GM18517 (cell line): ENCODE results near the gene BGLAP.

Experiments used
- ATAC-seq: cut with Tn5 transposase; IDR thresholded peaks from one replicate; pipeline ENCODE4 v1.9.1; 2021; ENCODE audit warnings: mild to moderate bottlenecking, moderate library complexity; ENCODE audit not compliant: unreplicated experiment

The BGLAP gene

GRCh38 chr1:156226116-156226538, 15.9 kb upstream of the BGLAP start:
- ATAC-seq = peak; percentile 63

GRCh38 chr1:156226782-156227181, 15.2 kb upstream of the BGLAP start:
- ATAC-seq = peak; percentile 10

- no peak for ATAC-seq
Measured at GRCh38 chr1:156228501-156228900, 13.5 kb upstream of the BGLAP start.

- no peak for ATAC-seq
Measured at GRCh38 chr1:156229809-156230472, 12.0 kb upstream of the BGLAP start.

- ATAC-seq = no peak
Measured at GRCh38 chr1:156230473-156230837, 11.5 kb upstream of the BGLAP start.

DNA sequence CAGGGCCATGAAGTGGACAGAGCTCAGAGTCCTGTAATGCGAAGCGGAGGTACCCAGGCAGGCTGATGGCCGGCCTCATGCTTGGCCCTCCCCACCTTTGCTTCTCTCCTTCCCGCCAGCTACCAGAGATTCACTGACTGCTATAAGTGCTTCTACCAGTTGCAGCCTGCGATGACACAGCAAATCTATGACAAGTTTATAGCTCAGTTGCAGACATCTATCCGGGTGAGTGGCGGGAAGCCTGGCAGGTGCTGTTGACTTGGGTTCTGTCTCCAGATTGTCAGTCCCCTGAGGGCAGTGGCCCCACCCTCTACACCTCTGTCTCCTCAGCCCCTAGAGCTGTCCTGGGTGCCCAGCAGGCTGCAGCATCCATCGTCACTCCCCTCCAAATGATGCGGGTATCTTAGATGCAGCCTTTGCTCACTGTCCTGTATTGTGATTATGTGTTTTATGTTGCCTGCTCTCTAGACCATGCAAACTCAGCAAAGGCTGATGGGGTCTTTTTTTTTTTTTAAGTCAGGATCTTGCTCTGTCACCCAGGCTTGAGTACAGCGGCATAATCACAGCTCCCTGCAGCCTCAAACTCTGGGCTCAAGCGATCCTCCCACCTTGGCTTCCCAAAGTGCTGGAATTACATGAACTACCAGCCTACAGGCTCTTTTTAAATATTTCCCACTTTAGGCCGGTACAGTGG, 9.6 kb upstream of the BGLAP start:
- no peak for ATAC-seq

GRCh38 chr1:156233426-156234127, 8.4 kb upstream of the BGLAP start:
- no peak for ATAC-seq

DNA sequence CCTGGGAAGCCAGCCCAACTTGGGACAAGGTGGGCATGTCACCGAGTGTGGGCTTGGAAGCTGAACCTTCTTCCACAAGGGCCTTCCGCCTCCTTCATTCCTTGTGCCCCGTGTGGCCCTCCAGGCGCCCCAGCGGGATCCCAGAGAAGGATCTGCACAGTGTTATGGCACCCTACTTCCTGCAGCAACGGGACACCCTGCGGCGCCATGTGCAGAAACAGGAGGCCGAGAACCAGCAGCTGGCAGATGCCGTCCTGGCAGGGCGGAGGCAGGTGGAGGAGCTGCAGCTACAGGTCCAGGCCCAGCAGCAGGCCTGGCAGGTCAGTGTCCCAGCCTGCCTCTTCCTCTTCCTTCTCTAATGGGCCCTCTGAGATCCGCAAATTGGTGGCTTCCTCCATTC, 5.8 kb upstream of the BGLAP start:
- no peak for ATAC-seq

DNA sequence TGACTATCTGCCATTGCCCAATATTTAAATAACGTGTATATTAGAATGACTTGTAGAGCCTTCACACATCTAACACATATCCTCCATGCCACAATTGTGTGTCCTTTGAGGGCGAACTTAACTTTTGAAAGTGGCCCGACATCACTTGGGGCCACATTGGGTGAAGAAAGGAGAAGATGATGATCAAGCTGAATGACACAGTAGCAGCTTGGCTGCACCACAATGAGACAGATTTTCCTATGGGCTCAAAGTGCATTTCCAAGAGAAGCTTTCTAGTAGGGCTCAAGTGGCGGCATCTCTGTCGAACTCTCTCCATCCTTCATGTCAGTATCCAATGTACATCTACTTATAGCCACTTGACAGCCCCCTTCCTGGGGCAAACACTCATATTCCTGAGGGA, 3.7 kb upstream of the BGLAP start:
- no peak for ATAC-seq

GRCh38 chr1:156241311-156241811, 623 bp upstream of the BGLAP start:
- ATAC-seq = no peak

DNA sequence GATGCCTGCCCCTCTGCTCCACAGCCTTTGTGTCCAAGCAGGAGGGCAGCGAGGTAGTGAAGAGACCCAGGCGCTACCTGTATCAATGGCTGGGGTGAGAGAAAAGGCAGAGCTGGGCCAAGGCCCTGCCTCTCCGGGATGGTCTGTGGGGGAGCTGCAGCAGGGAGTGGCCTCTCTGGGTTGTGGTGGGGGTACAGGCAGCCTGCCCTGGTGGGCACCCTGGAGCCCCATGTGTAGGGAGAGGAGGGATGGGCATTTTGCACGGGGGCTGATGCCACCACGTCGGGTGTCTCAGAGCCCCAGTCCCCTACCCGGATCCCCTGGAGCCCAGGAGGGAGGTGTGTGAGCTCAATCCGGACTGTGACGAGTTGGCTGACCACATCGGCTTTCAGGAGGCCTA, 754 bp downstream of the BGLAP start:
- no peak for ATAC-seq

DNA sequence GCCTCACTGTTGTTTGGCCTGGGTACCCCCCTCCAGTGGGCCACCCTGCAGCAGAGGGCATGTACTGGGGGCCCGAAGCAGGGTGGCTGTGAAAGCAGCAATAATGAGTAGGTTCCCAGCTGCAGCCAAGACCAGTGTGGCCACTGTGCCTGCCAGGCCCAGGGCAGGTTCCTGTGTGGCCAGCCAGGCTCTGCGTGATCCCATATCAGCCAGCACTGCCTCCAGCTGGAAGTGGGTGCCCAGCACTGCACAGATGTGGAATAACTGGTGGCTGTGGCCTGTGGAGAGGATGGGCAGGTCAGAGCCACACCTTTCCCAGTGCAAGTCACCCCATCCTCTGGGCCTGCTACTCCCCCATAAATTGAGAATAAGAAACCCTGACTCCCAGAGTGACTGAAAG, 2.1 kb downstream of the BGLAP start:
- no peak for ATAC-seq

GRCh38 chr1:156244712-156245111, 2.7 kb downstream of the BGLAP start:
- ATAC-seq = no peak

- no peak for ATAC-seq
Measured at GRCh38 chr1:156245451-156246232, 3.7 kb downstream of the BGLAP start.

GRCh38 chr1:156246241-156246780, 4.3 kb downstream of the BGLAP start:
- ATAC-seq = no peak

- ATAC-seq = no peak
Measured at GRCh38 chr1:156246781-156247459, 4.9 kb downstream of the BGLAP start.

- no peak for ATAC-seq
Measured at GRCh38 chr1:156247460-156248322, 5.7 kb downstream of the BGLAP start, which contains the start of gene PAQR6. TSS of gene PAQR6 (minus strand) at chr1:156248056. CDS start at chr1:156246731, 1,325 bp downstream.

DNA sequence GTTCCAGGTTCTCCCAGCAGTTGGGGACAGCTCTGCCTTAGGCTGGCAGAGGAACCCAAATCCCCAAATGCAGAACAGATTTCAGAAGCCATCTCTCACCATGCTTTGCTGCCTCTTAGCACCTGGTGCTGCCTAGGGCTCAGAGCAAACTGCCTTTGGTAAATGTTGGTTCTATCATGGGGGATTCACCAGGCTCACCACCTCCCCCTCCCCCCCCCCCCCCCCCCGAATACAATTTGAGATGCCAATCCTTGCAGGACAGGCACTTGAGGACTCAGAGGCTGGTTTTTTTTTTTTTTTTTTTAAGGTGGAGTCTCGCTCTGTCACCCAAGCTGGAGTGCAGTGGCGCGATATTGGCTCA, 6.3 kb downstream of the BGLAP start:
- no peak for ATAC-seq

- ATAC-seq = no peak
Measured at GRCh38 chr1:156249593-156249992, 7.6 kb downstream of the BGLAP start.
